Islet of Langerhans (tissue), 1 donor: ENCODE data around the gene FBRS.

Source experiments
- FAIRE-seq: peaks from one replicate; lab custom pipeline; 2011; peaks lifted over from hg19 to GRCh38; lab: Jason Lieb, UNC

FBRS gene

GRCh38 chr16:30644334-30644830 is 13.8 kb upstream of the FBRS start:
- no peak for FAIRE-seq

GRCh38 chr16:30645727-30646126 is 12.5 kb upstream of the FBRS start:
- no peak for FAIRE-seq

- no peak for FAIRE-seq
These were observed 11.0 kb upstream of the FBRS start for GRCh38 chr16:30647274-30647571.

GRCh38 chr16:30649725-30650368 is 8.4 kb upstream of the FBRS start:
- FAIRE-seq: no peak

GRCh38 chr16:30650369-30651123 is 7.7 kb upstream of the FBRS start, which contains the start of gene PRR14:
Gene PRR14, plus strand, starts transcription at chr16:30650960. Its CDS starts 686 bp downstream, at chr16:30651646.
- peak; percentile 91 for FAIRE-seq

GRCh38 chr16:30651124-30652004 is 6.9 kb upstream of the FBRS start:
- no peak for FAIRE-seq

GRCh38 chr16:30652005-30652296 is 6.3 kb upstream of the FBRS start:
- FAIRE-seq: no peak

- no peak for FAIRE-seq
These were observed 5.5 kb upstream of the FBRS start for GRCh38 chr16:30652718-30653117.

- FAIRE-seq: no peak
These were observed 3.4 kb upstream of the FBRS start for GRCh38 chr16:30654856-30655255.

GRCh38 chr16:30655815-30656347 is 2.4 kb upstream of the FBRS start:
- no peak for FAIRE-seq

- no peak for FAIRE-seq
These were observed 1.8 kb upstream of the FBRS start for GRCh38 chr16:30656388-30656787.

GRCh38 chr16:30656974-30657865 is 1.0 kb upstream of the FBRS start:
- no peak for FAIRE-seq

- no peak for FAIRE-seq
These were observed 688 bp downstream of the FBRS start for GRCh38 chr16:30658731-30659506.

GRCh38 chr16:30659507-30660423 is 1.5 kb downstream of the FBRS start:
- FAIRE-seq: no peak

GRCh38 chr16:30660424-30661261 is 2.4 kb downstream of the FBRS start:
- no peak for FAIRE-seq

- FAIRE-seq: no peak
These were observed 4.2 kb downstream of the FBRS start for GRCh38 chr16:30662449-30662848.

GRCh38 chr16:30663038-30663437 is 4.8 kb downstream of the FBRS start:
- no peak for FAIRE-seq

GRCh38 chr16:30663820-30664219 is 5.6 kb downstream of the FBRS start:
- FAIRE-seq: no peak

GRCh38 chr16:30664616-30665109 is 6.4 kb downstream of the FBRS start:
- no peak for FAIRE-seq
